ENCODE data around the gene ZNF669.

The ZNF669 gene

GRCh38 chr1:247060771-247061170 is 43.4 kb downstream of the ZNF669 start:
- no peak for DNase-seq (ENCODE audit: low spot score)

- no peak for DNase-seq (ENCODE audit: low spot score)
These were observed 48.1 kb downstream of the ZNF669 start for GRCh38 chr1:247056071-247056470.

- DNase-seq (ENCODE audit: low spot score) = no peak
These were observed 49.2 kb downstream of the ZNF669 start for GRCh38 chr1:247054992-247055415.
